NCI-H524 (cell line): ENCODE results near the gene LAPTM5.
"Not testable (repeated sequence)": the region's sequence is repeated elsewhere in the genome, so short reads cannot be mapped to it uniquely, and the experiment has no call there.

Source experiments
- DNase-seq, 2 experiments: peaks; one replicate each; lab custom pipeline; 2025; lab: John Stamatoyannopoulos, UW

Gene LAPTM5

GRCh38 chr1:30757352-30758120 is at the start of gene LAPTM5:
Gene LAPTM5 (minus strand): TSS chr1:30757774. CDS start chr1:30757745, 29 bp downstream.
- no peak for DNase-seq

- no peak for DNase-seq
Measured at GRCh38 chr1:30806381-30807317, 49.1 kb upstream of the LAPTM5 start.

GRCh38 chr1:30805304-30806003 is 47.9 kb upstream of the LAPTM5 start:
- DNase-seq: no peak

GRCh38 chr1:30804822-30805221 is 47.2 kb upstream of the LAPTM5 start:
- no peak for DNase-seq

GRCh38 chr1:30804352-30804751 is 46.8 kb upstream of the LAPTM5 start:
- DNase-seq: no peak

- DNase-seq: no peak
Measured at GRCh38 chr1:30803562-30803961, 46.0 kb upstream of the LAPTM5 start.

- DNase-seq: peak; percentile 40 to 64
Measured at GRCh38 chr1:30801771-30802198, 44.2 kb upstream of the LAPTM5 start.

- DNase-seq: no peak
Measured at GRCh38 chr1:30799233-30799511, 41.6 kb upstream of the LAPTM5 start.

- DNase-seq: no peak
Measured at GRCh38 chr1:30798389-30799232, 41.0 kb upstream of the LAPTM5 start.

- DNase-seq: peak; percentile 42 to 82
Measured at GRCh38 chr1:30795026-30795425, 37.5 kb upstream of the LAPTM5 start.

GRCh38 chr1:30794260-30794659 is 36.7 kb upstream of the LAPTM5 start:
- DNase-seq: no peak

- no peak for DNase-seq
Measured at GRCh38 chr1:30793209-30793608, 35.6 kb upstream of the LAPTM5 start.

GRCh38 chr1:30791868-30792267 is 34.3 kb upstream of the LAPTM5 start:
- no peak for DNase-seq

GRCh38 chr1:30790850-30791778 is 33.5 kb upstream of the LAPTM5 start:
- DNase-seq: no peak

- not testable (repeated sequence) for DNase-seq
Measured at GRCh38 chr1:30790256-30790525, 32.6 kb upstream of the LAPTM5 start.

GRCh38 chr1:30789388-30790255 is 32.0 kb upstream of the LAPTM5 start:
- peak; percentile 51 to 64 for DNase-seq

GRCh38 chr1:30788580-30789387 is 31.2 kb upstream of the LAPTM5 start:
- no peak for DNase-seq

- DNase-seq: no peak
Measured at GRCh38 chr1:30787856-30788495, 30.4 kb upstream of the LAPTM5 start.
